Keratinocyte (primary cell): Measurements from ENCODE around the gene SND1. TPM values are rescaled to one million over a fixed set of nuclear protein-coding genes. Genes with fewer than 3 reads are reported as not detected.

Source experiments
- DNase-seq: peaks from one replicate; pipeline ENCODE4 v3.0.0-alpha.2; 2011; ENCODE audit warnings: low read depth, missing footprints, low spot score
- FAIRE-seq: peaks from 2 replicates; lab custom pipeline; 2011; peaks lifted over from hg19 to GRCh38; lab: Jason Lieb, UNC
- H2AFZ ChIP-seq: 2 replicates; pipeline ENCODE4 v1.6.0; 2012; ENCODE audit warnings: low read length, control low read depth, inconsistent platforms; ENCODE audit not compliant: control insufficient read depth
- H3K27ac ChIP-seq: 2 replicates; pipeline ENCODE4 v1.5.1; 2011; ENCODE audit warnings: low read length; ENCODE audit not compliant: control insufficient read depth, insufficient read depth
- H3K27me3 ChIP-seq: 3 replicates; pipeline ENCODE4 v1.6.0; 2011; ENCODE audit warnings: low read length; ENCODE audit not compliant: control insufficient read depth, insufficient read depth; ENCODE audit errors: extremely low read depth
- H3K36me3 ChIP-seq, 2 experiments: 2 replicates in 1 of 2; 3 replicates in 1 of 2; pipeline ENCODE4 v1.5.1; 2011; ENCODE audit warnings: low read length in 2 of 2, mild to moderate bottlenecking in 1 of 2; ENCODE audit not compliant: control insufficient read depth in 2 of 2, insufficient read depth in 2 of 2; ENCODE audit errors: extremely low read depth in 1 of 2
- H3K4me1 ChIP-seq: 3 replicates; pipeline ENCODE4 v1.5.1; 2011; ENCODE audit warnings: low read length; ENCODE audit not compliant: control insufficient read depth, insufficient read depth; ENCODE audit errors: extremely low read depth
- H3K4me2 ChIP-seq: 3 replicates; pipeline ENCODE4 v1.6.0; 2011; ENCODE audit warnings: low read depth, low read length; ENCODE audit not compliant: control insufficient read depth, insufficient read depth; ENCODE audit errors: extremely low read depth
- H3K4me3 ChIP-seq, 3 experiments: fragments of 200-600 bp in 1 of 3; sonication (generic) in 1 of 3; 2 replicates in 2 of 3; 3 replicates in 1 of 3; pipeline ENCODE4 v1.5.1; 2011 to 2016; ENCODE audit warnings: low read length in 3 of 3, mild to moderate bottlenecking in 3 of 3, control low read depth in 2 of 3, inconsistent platforms in 1 of 3, low read depth in 1 of 3, mixed read lengths in 1 of 3, mixed run types in 1 of 3, moderate library complexity in 1 of 3; ENCODE audit not compliant: control insufficient read depth in 2 of 3, insufficient read depth in 2 of 3; ENCODE audit errors: extremely low read depth in 1 of 3
- H3K79me2 ChIP-seq: 2 replicates; pipeline ENCODE4 v1.6.0; 2012; ENCODE audit warnings: low read length; ENCODE audit not compliant: control insufficient read depth, insufficient read depth
- H3K9ac ChIP-seq: 3 replicates; pipeline ENCODE4 v1.6.0; 2011; ENCODE audit warnings: low read length; ENCODE audit not compliant: control insufficient read depth, insufficient read depth; ENCODE audit errors: extremely low read depth
- H3K9me1 ChIP-seq: 3 replicates; pipeline ENCODE4 v1.6.0; 2011; ENCODE audit warnings: low read length; ENCODE audit not compliant: control insufficient read depth, insufficient read depth; ENCODE audit errors: extremely low read depth
- H3K9me3 ChIP-seq: 2 replicates; pipeline ENCODE4 v1.5.1; 2012; ENCODE audit warnings: low read depth, low read length; ENCODE audit not compliant: control insufficient read depth
- H4K20me1 ChIP-seq: 3 replicates; pipeline ENCODE4 v1.6.0; 2011; ENCODE audit warnings: low read length; ENCODE audit not compliant: control insufficient read depth, insufficient read depth; ENCODE audit errors: extremely low read depth
- CTCF ChIP-seq, 3 experiments: IDR thresholded peaks in 1 of 3; conservative IDR thresholded peaks in 1 of 3; optimal IDR thresholded peaks in 1 of 3; 2 replicates in 2 of 3; 3 replicates in 1 of 3; pipeline versions ENCODE3 to v1.5.1; 2011; ENCODE audit warnings: low read length in 3 of 3, mild to moderate bottlenecking in 3 of 3, moderate library complexity in 2 of 3, control low read depth in 1 of 3, inconsistent platforms in 1 of 3; ENCODE audit not compliant: insufficient read depth in 2 of 3; ENCODE audit errors: extremely low read depth in 1 of 3
- EZH2 ChIP-seq: IDR thresholded peaks from one replicate; pipeline ENCODE4 v1.6.1; 2012; ENCODE audit warnings: inconsistent platforms, mild to moderate bottlenecking, low read length, moderate library complexity
- dilution Hi-C: fragments of 300-500 bp; cut with MboI; formaldehyde crosslinking; loops from one replicate; pipeline ENCODE4 v1.7.0; 2020; ENCODE audit warnings: low sequenced_read_pairs; ENCODE audit not compliant: extremely low pct_ligation_motif_present
- polyA plus RNA-seq, 5 experiments: library from polyadenylated mRNA; depleted of rRNA in 3 of 5; stranded (reverse) in 3 of 5; stranded (forward) in 1 of 5; unstranded in 1 of 5; fragments of >200 nt; gene quantifications; 1 replicate in 1 of 5; 2 replicates in 3 of 5; 3 replicates in 1 of 5; pipeline versions ENCODE4 v1.2.1 to v1.2.3, GENCODE V29; 2011 to 2012; ENCODE audit warnings: missing spikeins in 2 of 5, low read depth in 1 of 5, low replicate concordance in 1 of 5

The SND1 gene
- polyA plus RNA-seq, 1 donor (not counting 4 experiments of a cell fraction or from before 2014, with no cell fraction given) = 140 TPM

- Histone ChIP-seq H3K36me3 (peaks cover 0 to 15% of the 10 kb centered on the region in 2 experiments), H3K4me2 (no peak overlapping the region), H3K4me1 (no peaks in the 10 kb centered on the region), H2AFZ (no peak overlapping the region), H3K9me1 (no peaks in the 10 kb centered on the region), H3K9me3 (no peaks in the 10 kb centered on the region), H3K9ac (no peak overlapping the region), H4K20me1 (peaks cover 31% of the 10 kb centered on the region), H3K27me3 (no peaks in the 10 kb centered on the region), H3K79me2 (peaks cover 99% of the 10 kb centered on the region), H3K27ac (no peak overlapping the region), H3K4me3 (no peak overlapping the region)
- dilution Hi-C loops = no loop called here
- DNase-seq (no peak), FAIRE-seq (no peak)
- no peak for TF ChIP-seq CTCF (optimal IDR thresholded peaks at IDR 0.05 in 1 of 3, IDR thresholded peaks at IDR 0.05 in 1 of 3, conservative IDR thresholded peaks at IDR 0.05 in 1 of 3; ENCODE audit: extremely low read depth in 1 of 3, insufficient read depth in 2 of 3, low read length in 3 of 3)
- no peak for TF ChIP-seq EZH2
These were observed 100.8 kb downstream of the SND1 start for GRCh38 chr7:127752829-127753228.

DNA sequence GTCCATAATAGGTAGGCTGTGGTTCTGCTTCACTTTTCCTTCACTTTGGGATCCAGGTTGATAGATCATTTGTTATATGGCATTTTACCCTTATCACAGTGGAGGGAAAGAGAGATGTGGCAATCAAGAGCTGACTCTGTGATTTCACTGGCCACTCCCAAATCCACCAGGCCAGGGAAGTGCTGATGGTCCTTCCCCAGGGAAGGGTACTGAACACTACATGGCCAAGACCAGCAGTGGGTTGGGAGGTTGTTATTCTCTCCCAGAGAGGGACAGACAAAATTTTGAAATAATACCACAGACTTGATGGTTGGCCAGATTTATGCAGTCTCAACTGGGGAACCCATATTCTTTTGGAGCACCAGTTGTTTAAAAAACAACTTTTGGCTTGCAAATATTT, 102.5 kb downstream of the SND1 start:
- H2AFZ ChIP-seq = no peak overlapping the region
- H3K4me3 ChIP-seq = no peak overlapping the region
- H4K20me1 ChIP-seq = peaks cover 29% of the 10 kb centered on the region
- no peaks in the 10 kb centered on the region for H3K9me3 ChIP-seq
- FAIRE-seq = no peak
- H3K27ac ChIP-seq = no peak overlapping the region
- dilution Hi-C loops = no loop called here
- peaks cover 98% of the 10 kb centered on the region for H3K79me2 ChIP-seq
- no peak overlapping the region for H3K4me2 ChIP-seq
- TF ChIP-seq CTCF (optimal IDR thresholded peaks at IDR 0.05 in 1 of 3, IDR thresholded peaks at IDR 0.05 in 1 of 3, conservative IDR thresholded peaks at IDR 0.05 in 1 of 3; ENCODE audit: extremely low read depth in 1 of 3, insufficient read depth in 2 of 3, low read length in 3 of 3) = no peak
- TF ChIP-seq EZH2 = no peak
- no peaks in the 10 kb centered on the region for H3K4me1 ChIP-seq
- peaks cover 0 to 11% of the 10 kb centered on the region in 2 experiments for H3K36me3 ChIP-seq
- H3K27me3 ChIP-seq = no peaks in the 10 kb centered on the region
- H3K9ac ChIP-seq = no peak overlapping the region
- H3K9me1 ChIP-seq = no peaks in the 10 kb centered on the region
- no peak for DNase-seq
